ENCODE results near the gene DLL1. TPM values are rescaled to one million over a fixed set of nuclear protein-coding genes. Genes with fewer than 3 reads are reported as not detected.

The DLL1 gene
- total RNA-seq, 1 donor, result 0.36 TPM

GRCh38 chr6:170285482-170285881, 5.4 kb downstream of the DLL1 start:
- DNase-seq (ENCODE audit: insufficient read length, low spot score, missing footprints), result peak; percentile 32
- H2AFZ ChIP-seq (ENCODE audit: low read length), result no peak overlapping the region
- TF ChIP-seq CTCF (IDR thresholded peaks at IDR 0.05; ENCODE audit: extremely low read depth, low read depth, low read length), result no peak
- no peak overlapping the region for H3K4me2 ChIP-seq (ENCODE audit: insufficient read depth, low read length)
- H3K9me3 ChIP-seq (ENCODE audit: low read depth, low read length), result no peaks in the 10 kb centered on the region
- H3K36me3 ChIP-seq (ENCODE audit: insufficient read depth, low read length), result no peaks in the 10 kb centered on the region
- H3K4me1 ChIP-seq (ENCODE audit: insufficient read depth, low read length), result peaks cover 2% of the 10 kb centered on the region
- no peaks in the 10 kb centered on the region for H3K79me2 ChIP-seq (ENCODE audit: insufficient read depth, low read length)
- no peak overlapping the region for H3K4me3 ChIP-seq (ENCODE audit: insufficient read depth, low read length)
- peaks cover 33% of the 10 kb centered on the region for H3K27me3 ChIP-seq (ENCODE audit: insufficient read depth, low read length)
- no peak overlapping the region for H3K27ac ChIP-seq (ENCODE audit: low read depth, low read length)
- no peaks in the 10 kb centered on the region for H4K20me1 ChIP-seq (ENCODE audit: insufficient read depth, low read length)

GRCh38 chr6:170284866-170285469, 5.9 kb downstream of the DLL1 start:
- H3K79me2 ChIP-seq (ENCODE audit: insufficient read depth, low read length), result no peaks in the 10 kb centered on the region
- no peak overlapping the region for H3K4me3 ChIP-seq (ENCODE audit: insufficient read depth, low read length)
- H3K4me1 ChIP-seq (ENCODE audit: insufficient read depth, low read length), result peaks cover 2% of the 10 kb centered on the region
- peaks cover 30% of the 10 kb centered on the region for H3K27me3 ChIP-seq (ENCODE audit: insufficient read depth, low read length)
- H4K20me1 ChIP-seq (ENCODE audit: insufficient read depth, low read length), result no peaks in the 10 kb centered on the region
- no peak for TF ChIP-seq CTCF (IDR thresholded peaks at IDR 0.05; ENCODE audit: extremely low read depth, low read depth, low read length)
- H3K36me3 ChIP-seq (ENCODE audit: insufficient read depth, low read length), result no peaks in the 10 kb centered on the region
- H3K9me3 ChIP-seq (ENCODE audit: low read depth, low read length), result no peaks in the 10 kb centered on the region
- H3K4me2 ChIP-seq (ENCODE audit: insufficient read depth, low read length), result no peak overlapping the region
- DNase-seq (ENCODE audit: insufficient read length, low spot score, missing footprints), result peak; percentile 73
- H2AFZ ChIP-seq (ENCODE audit: low read length), result no peak overlapping the region
- no peak overlapping the region for H3K27ac ChIP-seq (ENCODE audit: low read depth, low read length)

GRCh38 chr6:170284126-170284773, 6.6 kb downstream of the DLL1 start:
- peaks cover 23% of the 10 kb centered on the region for H3K27me3 ChIP-seq (ENCODE audit: insufficient read depth, low read length)
- no peaks in the 10 kb centered on the region for H3K36me3 ChIP-seq (ENCODE audit: insufficient read depth, low read length)
- TF ChIP-seq CTCF (IDR thresholded peaks at IDR 0.05; ENCODE audit: extremely low read depth, low read depth, low read length), result no peak
- DNase-seq (ENCODE audit: insufficient read length, low spot score, missing footprints), result peak; percentile 49
- H2AFZ ChIP-seq (ENCODE audit: low read length), result no peak overlapping the region
- H3K4me1 ChIP-seq (ENCODE audit: insufficient read depth, low read length), result peaks cover 2% of the 10 kb centered on the region
- no peak overlapping the region for H3K27ac ChIP-seq (ENCODE audit: low read depth, low read length)
- H4K20me1 ChIP-seq (ENCODE audit: insufficient read depth, low read length), result no peaks in the 10 kb centered on the region
- no peak overlapping the region for H3K4me2 ChIP-seq (ENCODE audit: insufficient read depth, low read length)
- H3K79me2 ChIP-seq (ENCODE audit: insufficient read depth, low read length), result no peaks in the 10 kb centered on the region
- no peak overlapping the region for H3K4me3 ChIP-seq (ENCODE audit: insufficient read depth, low read length)
- H3K9me3 ChIP-seq (ENCODE audit: low read depth, low read length), result no peaks in the 10 kb centered on the region

- Histone ChIP-seq H3K27me3 (ENCODE audit: insufficient read depth, low read length) (peaks cover 16% of the 10 kb centered on the region), H3K4me1 (ENCODE audit: insufficient read depth, low read length) (peaks cover 2% of the 10 kb centered on the region), H2AFZ (ENCODE audit: low read length) (no peak overlapping the region), H3K9me3 (ENCODE audit: low read depth, low read length) (no peaks in the 10 kb centered on the region), H3K4me3 (ENCODE audit: insufficient read depth, low read length) (no peak overlapping the region), H3K4me2 (ENCODE audit: insufficient read depth, low read length) (no peak overlapping the region), H3K79me2 (ENCODE audit: insufficient read depth, low read length) (no peaks in the 10 kb centered on the region), H3K27ac (ENCODE audit: low read depth, low read length) (no peak overlapping the region), H4K20me1 (ENCODE audit: insufficient read depth, low read length) (no peaks in the 10 kb centered on the region), H3K36me3 (ENCODE audit: insufficient read depth, low read length) (no peaks in the 10 kb centered on the region)
- TF ChIP-seq CTCF (IDR thresholded peaks at IDR 0.05; ENCODE audit: extremely low read depth, low read depth, low read length), result no peak
- peak; percentile 37 for DNase-seq (ENCODE audit: insufficient read length, low spot score, missing footprints)
Observed at GRCh38 chr6:170283212-170284081, 7.4 kb downstream of the DLL1 start.
